IMR-90 (cell line): ENCODE data around the gene STIM1. TPM values are rescaled to one million over a fixed set of nuclear protein-coding genes. Genes with fewer than 3 reads are reported as not detected.

Experiments
- ATAC-seq: fragments of 200-7000 bp; cut with Tn5 transposase; 2 replicates; pipeline ENCODE4 v1.9.1; 2020; ENCODE audit warnings: low read depth, mild to moderate bottlenecking, moderate library complexity
- BruUV-seq: library from RNA; stranded (reverse); fragments of 400-500 nt; replicated peaks from 2 replicates; lab custom pipeline; 2021; lab: Mats Ljungman, UMichigan
- CTCF ChIA-PET: fragments of 300-600 bp; formaldehyde crosslinking; extraction: SDS; loops from one replicate; lab custom pipeline; 2021; ENCODE audit warnings: antibody characterized with exemption; lab: Yijun Ruan, JAX
- POLR2A ChIA-PET: fragments of 300-600 bp; sonication (Branson Sonifier 250); formaldehyde crosslinking; loops from one replicate; lab custom pipeline; 2022; ENCODE audit warnings: antibody characterized with exemption; ENCODE audit not compliant: unreplicated experiment; lab: Charles Lee
- DNase-seq: peaks from one replicate; pipeline ENCODE4 v3.0.0; 2013
- H2AFZ ChIP-seq: replicated peaks from 2 replicates; pipeline ENCODE3; 2013; ENCODE audit warnings: low read length, mild to moderate bottlenecking; ENCODE audit not compliant: poor library complexity
- H2AK5ac ChIP-seq: 2 replicates; pipeline ENCODE4 v1.6.1; 2013; ENCODE audit warnings: low read depth, low read length, inconsistent platforms
- H2AK9ac ChIP-seq: replicated peaks from 2 replicates; pipeline ENCODE3; 2013; ENCODE audit warnings: mild to moderate bottlenecking, low read depth, low read length, moderate library complexity; ENCODE audit not compliant: poor library complexity
- H2BK120ac ChIP-seq: 2 replicates; pipeline ENCODE4 v1.6.1; 2013; ENCODE audit warnings: low read depth, low read length, inconsistent platforms
- H2BK15ac ChIP-seq: 3 replicates; pipeline ENCODE4 v1.6.1; 2013; ENCODE audit warnings: low read depth, low read length, inconsistent platforms
- H2BK20ac ChIP-seq: 2 replicates; pipeline ENCODE4 v1.6.1; 2013; ENCODE audit warnings: low read depth, mild to moderate bottlenecking, inconsistent platforms, low read length, moderate library complexity
- H2BK5ac ChIP-seq: 2 replicates; pipeline ENCODE4 v1.6.1; 2013; ENCODE audit warnings: mild to moderate bottlenecking, low read depth, low read length, inconsistent platforms; ENCODE audit not compliant: poor library complexity, severe bottlenecking
- H3K14ac ChIP-seq: replicated peaks from 2 replicates; pipeline ENCODE4 v1.6.1; 2013; ENCODE audit warnings: low read depth, low read length, inconsistent platforms
- H3K18ac ChIP-seq: 2 replicates; pipeline ENCODE4 v1.6.1; 2013; ENCODE audit warnings: low read depth, low read length, control low read depth
- H3K23ac ChIP-seq: 2 replicates; pipeline ENCODE4 v1.6.1; 2013; ENCODE audit warnings: low read depth, low read length, inconsistent platforms
- H3K27ac ChIP-seq: 2 replicates; pipeline ENCODE4 v1.5.1; 2013; ENCODE audit warnings: mild to moderate bottlenecking, control low read depth, low read length; ENCODE audit not compliant: insufficient read depth
- H3K27me3 ChIP-seq: 2 replicates; pipeline ENCODE4 v1.6.1; 2013; ENCODE audit warnings: low read length; ENCODE audit not compliant: control insufficient read depth, insufficient read depth
- H3K36me3 ChIP-seq: 2 replicates; pipeline ENCODE4 v1.6.1; 2013; ENCODE audit warnings: low read length, mixed read lengths; ENCODE audit not compliant: control insufficient read depth, insufficient read depth
- H3K4ac ChIP-seq: 2 replicates; pipeline ENCODE4 v1.6.1; 2013; ENCODE audit warnings: low read depth, low read length, inconsistent platforms
- H3K4me1 ChIP-seq: 2 replicates; pipeline ENCODE4 v1.6.1; 2013; ENCODE audit warnings: low read length, mixed read lengths; ENCODE audit not compliant: control insufficient read depth, insufficient read depth
- H3K4me2 ChIP-seq: 2 replicates; pipeline ENCODE4 v1.6.1; 2013; ENCODE audit warnings: low read depth, mild to moderate bottlenecking, control low read depth, low read length, moderate library complexity
- H3K4me3 ChIP-seq: 2 replicates; pipeline ENCODE4 v1.5.1; 2013; ENCODE audit warnings: low read depth, mild to moderate bottlenecking, control low read depth, low read length, moderate library complexity; ENCODE audit not compliant: insufficient read depth
- H3K56ac ChIP-seq: 2 replicates; pipeline ENCODE4 v1.6.1; 2013; ENCODE audit warnings: low read length, inconsistent platforms; ENCODE audit not compliant: insufficient read depth; ENCODE audit errors: extremely low read depth
- H3K79me1 ChIP-seq, 2 experiments: 2 replicates each; pipeline ENCODE4 v1.6.1; 2013; ENCODE audit warnings: low read length in 2 of 2, inconsistent platforms in 1 of 2, low read depth in 1 of 2
- H3K9ac ChIP-seq: 2 replicates; pipeline ENCODE4 v1.6.1; 2013; ENCODE audit warnings: low read depth, low read length, control low read depth
- H3K9me1 ChIP-seq: 2 replicates; pipeline ENCODE4 v1.6.1; 2013; ENCODE audit warnings: low read length, inconsistent platforms; ENCODE audit not compliant: insufficient read depth
- H3K9me3 ChIP-seq: 2 replicates; pipeline ENCODE4 v1.6.1; 2013; ENCODE audit warnings: low read length; ENCODE audit not compliant: control insufficient read depth, insufficient read depth
- H4K20me1 ChIP-seq: 2 replicates; pipeline ENCODE4 v1.6.1; 2013; ENCODE audit warnings: low read length, inconsistent platforms; ENCODE audit not compliant: insufficient read depth
- H4K5ac ChIP-seq: 2 replicates; pipeline ENCODE4 v1.6.1; 2013; ENCODE audit warnings: mild to moderate bottlenecking, low read depth, low read length, control low read depth
- H4K8ac ChIP-seq, 2 experiments: 2 replicates each; pipeline ENCODE4 v1.6.1; 2013; ENCODE audit warnings: low read depth in 2 of 2, low read length in 2 of 2, control low read depth in 1 of 2, inconsistent platforms in 1 of 2
- H4K91ac ChIP-seq: 2 replicates; pipeline ENCODE4 v1.6.1; 2013; ENCODE audit warnings: low read depth, low read length, inconsistent platforms; ENCODE audit not compliant: insufficient read depth
- CEBPB ChIP-seq: IDR thresholded peaks from 2 replicates; pipeline ENCODE4 v1.6.1; 2012; ENCODE audit warnings: low read depth, low read length, improper control_type of control experiment
- CHD1 ChIP-seq: IDR thresholded peaks from 2 replicates; pipeline ENCODE4 v1.6.1; 2012; ENCODE audit warnings: low read depth, low read length, improper control_type of control experiment
- CTCF ChIP-seq: conservative IDR thresholded peaks from 2 replicates; pipeline ENCODE4 v1.5.1; 2012; ENCODE audit warnings: mild to moderate bottlenecking, low read depth, low read length, improper control_type of control experiment
- MAFK ChIP-seq: IDR thresholded peaks from 2 replicates; pipeline ENCODE4 v1.6.1; 2012; ENCODE audit warnings: low read depth, low read length, improper control_type of control experiment
- MAZ ChIP-seq: IDR thresholded peaks from 2 replicates; pipeline ENCODE4 v1.6.1; 2012; ENCODE audit warnings: low read depth, mild to moderate bottlenecking, low read length, improper control_type of control experiment, moderate library complexity, borderline replicate concordance
- NFE2L2 ChIP-seq: fragments of 150-350 bp; IDR thresholded peaks from 2 replicates; pipeline ENCODE4 v1.6.1; 2016; ENCODE audit warnings: low read depth, mild to moderate bottlenecking, low read length
- POLR2A ChIP-seq: IDR thresholded peaks from 2 replicates; pipeline ENCODE4 v1.6.1; 2012; ENCODE audit warnings: mild to moderate bottlenecking, low read depth, low read length
- RAD21 ChIP-seq: IDR thresholded peaks from 2 replicates; pipeline ENCODE4 v1.6.1; 2012; ENCODE audit warnings: low read length, improper control_type of control experiment
- RFX5 ChIP-seq: IDR thresholded peaks from 2 replicates; pipeline ENCODE4 v1.8.0; 2012; ENCODE audit warnings: low read depth, mild to moderate bottlenecking, low read length, moderate library complexity
- SMC3 ChIP-seq: fragments of 150-350 bp; IDR thresholded peaks from 2 replicates; pipeline ENCODE4 v1.6.1; 2016; ENCODE audit warnings: low read depth, mild to moderate bottlenecking, antibody characterized with exemption, low read length, moderate library complexity
- USF2 ChIP-seq: fragments of 150-350 bp; IDR thresholded peaks from 2 replicates; pipeline ENCODE4 v1.6.1; 2017; ENCODE audit warnings: mild to moderate bottlenecking, antibody characterized with exemption, low read length, low read depth
- WGBS, 2 experiments: methylation state at CpG; one replicate each; pipeline versions ENCODE4 v1.1.5 to v1.1.7; 2013; ENCODE audit warnings: missing lambda C conversion rate in 2 of 2; ENCODE audit not compliant: insufficient read length in 1 of 2; ENCODE audit errors: extremely low coverage in 2 of 2; 5-methylcytosine and 5-hydroxymethylcytosine counted together
- dilution Hi-C: fragments of 300-500 bp; cut with HindIII; formaldehyde crosslinking; loops from one replicate; pipeline ENCODE4 v1.14.3; 2018; ENCODE audit warnings: low sequenced_read_pairs; ENCODE audit not compliant: unreplicated experiment
- in situ Hi-C: fragments of 300-500 bp; cut with MboI; formaldehyde crosslinking; loops from 3 replicates; pipeline ENCODE4 v1.14.3; 2019; ENCODE audit warnings: low sequenced_read_pairs, inconsistent platforms, mixed read lengths
- intact Hi-C: fragments of 100-400 bp; cut with micrococcal nuclease; formaldehyde crosslinking; loops from 2 replicates; pipeline ENCODE4 v1.10.0; 2022
- polyA plus RNA-seq, 3 experiments: library from polyadenylated mRNA; depleted of rRNA; stranded (reverse); fragments of >200 nt; gene quantifications; 2 replicates each; pipeline ENCODE4 v1.2.3, GENCODE V29; 2012; ENCODE audit warnings: low replicate concordance in 1 of 3
- total RNA-seq: library from RNA; depleted of rRNA; stranded (reverse); fragments of >200 nt; gene quantifications from 2 replicates; pipeline ENCODE4 v1.2.3, GENCODE V29; 2012

The STIM1 gene
- total and polyA plus RNA-seq, 2 of the 4 experiments (the other 2 are of a cell fraction), result 17.9 to 23.0 TPM

- intact Hi-C loops, result loop anchor here (5.0 kb wide), 1 partner anchor 55 kb away; no protein-coding TSS in a partner anchor
- H3K56ac ChIP-seq, result no peak overlapping the region
- peaks cover 5 to 16% of the 10 kb centered on the region in 2 experiments; a peak in 3 of 4 replicates for H3K79me1 ChIP-seq
- ChIA-PET CTCF (no interaction called here), POLR2A (interaction anchor here (0.6 kb wide), 1 partner anchor 112 kb away, joined by 6 read pairs; no protein-coding TSS in a partner anchor)
- ATAC-seq (peak; percentile 76), DNase-seq (peak; percentile 67)
- H3K14ac ChIP-seq, result no peak overlapping the region
- H2AK5ac ChIP-seq, result no peak overlapping the region
- H3K4ac ChIP-seq, result no peak overlapping the region
- H2BK120ac ChIP-seq, result peak overlapping the region; percentile 47; the same call in 1 of the 2 replicates
- dilution Hi-C loops, result no loop called here
- H3K9ac ChIP-seq, result no peak overlapping the region
- H3K9me3 ChIP-seq, result no peaks in the 10 kb centered on the region
- no TSS peak for BruUV-seq
- no peak overlapping the region for H3K4me3 ChIP-seq
- H3K9me1 ChIP-seq, result peaks cover 5% of the 10 kb centered on the region; the same call in 1 of the 2 replicates
- H3K27me3 ChIP-seq, result no peaks in the 10 kb centered on the region
- H3K27ac ChIP-seq, result no peak overlapping the region
- H2BK5ac ChIP-seq, result no peak overlapping the region
- no peaks in the 10 kb centered on the region; the same call in 1 of the 2 replicates for H3K4me1 ChIP-seq
- H4K5ac ChIP-seq, result no peak overlapping the region
- no CpG with 5 or more reads among the region's 1 CpG for WGBS, 2 experiments
- 0 out of 3 replicates have a peak overlapping the region, but pooled peaks have one; percentile 23 for H2BK15ac ChIP-seq
- no peak overlapping the region; the same call in 1 of the 2 replicates for H3K4me2 ChIP-seq
- no peak overlapping the region for H2AFZ ChIP-seq
- H3K18ac ChIP-seq, result no peak overlapping the region
- no peaks in the 10 kb centered on the region for H4K20me1 ChIP-seq
- H2AK9ac ChIP-seq, result no peak overlapping the region
- H3K36me3 ChIP-seq, result no peaks in the 10 kb centered on the region
- H2BK20ac ChIP-seq, result no peak overlapping the region
- TF ChIP-seq RAD21, result no peak
- TF ChIP-seq MAFK, result no peak
- TF ChIP-seq NFE2L2, result no peak
- no peak for TF ChIP-seq MAZ
- no peak for TF ChIP-seq CTCF
- no peak for TF ChIP-seq POLR2A
- no peak for TF ChIP-seq RFX5
- TF ChIP-seq CEBPB, result no peak
- no peak for TF ChIP-seq USF2
- TF ChIP-seq SMC3, result no peak
- no peak for TF ChIP-seq CHD1
- no peak overlapping the region for H4K8ac ChIP-seq
- in situ Hi-C loops, result no loop called here
- no peak overlapping the region for H4K91ac ChIP-seq
- no peak overlapping the region for H3K23ac ChIP-seq
These were observed 107.0 kb downstream of the STIM1 start for GRCh38 chr11:3962406-3962840.
